Mesenchymal stem cell (in vitro differentiated cells and primary cell): Measurements from ENCODE around the gene PARD3B.

Experiments
- DNase-seq: peaks from one replicate; pipeline ENCODE4 v3.0.0-alpha.2; 2013
- H2AFZ ChIP-seq: one replicate; pipeline ENCODE4 v1.6.1; 2013; ENCODE audit warnings: low read depth, mild to moderate bottlenecking, control low read depth, inconsistent platforms, low read length, moderate library complexity
- H2AK5ac ChIP-seq: 2 replicates; pipeline ENCODE4 v1.6.1; 2013; ENCODE audit warnings: low read length, moderate library complexity, mild to moderate bottlenecking, inconsistent platforms; ENCODE audit not compliant: severe bottlenecking
- H2BK120ac ChIP-seq: one replicate; pipeline ENCODE4 v1.6.1; 2013; ENCODE audit warnings: low read depth, mild to moderate bottlenecking, inconsistent platforms, low read length, moderate library complexity
- H2BK12ac ChIP-seq, 2 experiments: one replicate each; pipeline ENCODE4 v1.6.1; 2013; ENCODE audit warnings: inconsistent platforms in 2 of 2, low read length in 2 of 2, mild to moderate bottlenecking in 2 of 2, moderate library complexity in 2 of 2, control low read depth in 1 of 2
- H2BK15ac ChIP-seq: one replicate; pipeline ENCODE4 v1.6.1; 2013; ENCODE audit warnings: mild to moderate bottlenecking, low read depth, inconsistent platforms; ENCODE audit not compliant: poor library complexity, severe bottlenecking
- H2BK5ac ChIP-seq: 2 replicates; pipeline ENCODE4 v1.6.1; 2013; ENCODE audit warnings: low read depth, mild to moderate bottlenecking, low read length, control low read depth, inconsistent platforms; ENCODE audit not compliant: poor library complexity, severe bottlenecking
- H3K14ac ChIP-seq, 2 experiments: one replicate each; pipeline ENCODE4 v1.6.1; 2013; ENCODE audit warnings: inconsistent platforms in 2 of 2, low read length in 2 of 2, control low read depth in 1 of 2, mild to moderate bottlenecking in 1 of 2, moderate library complexity in 1 of 2
- H3K18ac ChIP-seq, 2 experiments: one replicate each; pipeline ENCODE4 v1.6.1; 2013; ENCODE audit warnings: inconsistent platforms in 2 of 2, low read length in 2 of 2, control low read depth in 1 of 2, low read depth in 1 of 2, mild to moderate bottlenecking in 1 of 2
- H3K23ac ChIP-seq, 2 experiments: one replicate each; pipeline ENCODE4 v1.6.1; 2013; ENCODE audit warnings: inconsistent platforms in 2 of 2, low read length in 2 of 2, mild to moderate bottlenecking in 2 of 2, moderate library complexity in 2 of 2, control low read depth in 1 of 2
- H3K27ac ChIP-seq: 2 replicates; pipeline ENCODE4 v1.5.1; 2013; ENCODE audit warnings: mild to moderate bottlenecking, moderate library complexity, low read length, control low read depth, inconsistent platforms; ENCODE audit not compliant: poor library complexity, severe bottlenecking
- H3K27me3 ChIP-seq, 2 experiments: 2 replicates each; pipeline versions ENCODE4 v1.6.1 to v1.7.0; 2013; ENCODE audit warnings: low read length in 2 of 2, mild to moderate bottlenecking in 2 of 2, moderate library complexity in 2 of 2, control low read depth in 1 of 2, inconsistent platforms in 1 of 2; ENCODE audit not compliant: control insufficient read depth in 1 of 2, insufficient read depth in 1 of 2
- H3K36me3 ChIP-seq, 2 experiments: 2 replicates each; pipeline versions ENCODE4 v1.6.1 to v1.7.0; 2013; ENCODE audit warnings: low read length in 2 of 2, control low read depth in 1 of 2, inconsistent platforms in 1 of 2, low read depth in 1 of 2, mild to moderate bottlenecking in 1 of 2; ENCODE audit not compliant: insufficient read depth in 2 of 2, control insufficient read depth in 1 of 2
- H3K4ac ChIP-seq, 2 experiments: one replicate each; pipeline ENCODE4 v1.6.1; 2013; ENCODE audit warnings: inconsistent platforms in 2 of 2, low read length in 2 of 2, mild to moderate bottlenecking in 2 of 2, moderate library complexity in 2 of 2, control low read depth in 1 of 2, low read depth in 1 of 2
- H3K4me1 ChIP-seq: 2 replicates; pipeline ENCODE4 v1.6.1; 2013; ENCODE audit warnings: low read depth, low read length, control low read depth; ENCODE audit not compliant: control insufficient read depth, insufficient read depth
- H3K4me2 ChIP-seq: 2 replicates; pipeline ENCODE4 v1.6.1; 2013; ENCODE audit warnings: low read length, mild to moderate bottlenecking, inconsistent platforms; ENCODE audit not compliant: poor library complexity, severe bottlenecking
- H3K4me3 ChIP-seq, 2 experiments: 2 replicates each; pipeline versions ENCODE4 v1.5.1 to v1.7.0; 2013; ENCODE audit warnings: low read length in 2 of 2, mild to moderate bottlenecking in 2 of 2, control low read depth in 1 of 2, low read depth in 1 of 2; ENCODE audit not compliant: insufficient read depth in 1 of 2
- H3K79me1 ChIP-seq: replicated peaks from 2 replicates; pipeline ENCODE4 v1.6.1; 2013; ENCODE audit warnings: mild to moderate bottlenecking, control low read depth, low read length, inconsistent platforms; ENCODE audit not compliant: poor library complexity, severe bottlenecking
- H3K9ac ChIP-seq: 2 replicates; pipeline ENCODE4 v1.7.0; 2013; ENCODE audit warnings: mild to moderate bottlenecking, low read length, moderate library complexity
- H3K9me3 ChIP-seq: 2 replicates; pipeline ENCODE4 v1.7.0; 2013; ENCODE audit warnings: mild to moderate bottlenecking, low read length; ENCODE audit not compliant: control insufficient read depth
- H4K8ac ChIP-seq: one replicate; pipeline ENCODE4 v1.6.1; 2013; ENCODE audit warnings: inconsistent platforms, mild to moderate bottlenecking, low read length, moderate library complexity
- H4K91ac ChIP-seq: one replicate; pipeline ENCODE4 v1.6.1; 2013; ENCODE audit warnings: mild to moderate bottlenecking, low read length, inconsistent platforms
- WGBS: methylation state at CpG from one replicate; pipeline ENCODE4 v1.1.7; 2013; ENCODE audit warnings: mixed read lengths; 5-methylcytosine and 5-hydroxymethylcytosine counted together

PARD3B gene

DNA sequence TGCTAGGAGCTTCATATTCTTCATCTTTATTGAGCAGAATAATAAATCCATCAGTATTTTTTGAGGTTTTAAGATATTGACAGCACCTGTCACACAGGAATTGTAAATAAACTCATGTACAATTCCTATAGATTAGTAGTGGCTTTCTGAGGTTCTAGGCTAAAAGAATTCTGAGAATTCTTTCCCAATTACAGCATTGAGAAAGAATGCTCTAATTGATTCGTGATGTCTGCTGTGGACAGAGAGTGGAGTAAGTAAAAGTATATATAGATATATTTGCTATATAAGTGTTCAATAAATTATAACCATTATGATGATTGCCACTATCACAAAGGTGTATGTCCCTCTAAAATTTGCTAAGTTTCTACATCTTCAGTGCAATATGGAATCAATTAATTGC, 950.5 kb downstream of the PARD3B start:
- DNase-seq: peak; percentile 18
- no peak overlapping the region for H3K18ac ChIP-seq
- no CpG with 5 or more reads among the region's 1 CpG for WGBS

GRCh38 chr2:205496370-205496769, 951.1 kb downstream of the PARD3B start:
- DNase-seq: peak; percentile 39

More for the DNA sequence above, 950.5 kb downstream of the PARD3B start:
- H3K23ac ChIP-seq: no peak overlapping the region
- H2BK5ac ChIP-seq: no peak overlapping the region
- no peak overlapping the region for H3K4ac ChIP-seq
- no peaks in the 10 kb centered on the region for H3K27me3 ChIP-seq
- no peaks in the 10 kb centered on the region for H3K9me3 ChIP-seq
- H3K4me1 ChIP-seq: no peaks in the 10 kb centered on the region
- H2BK120ac ChIP-seq: no peak overlapping the region
- H2AFZ ChIP-seq: no peak overlapping the region
- H4K91ac ChIP-seq: no peak overlapping the region
- H3K4me3 ChIP-seq: no peak overlapping the region
- no peaks in the 10 kb centered on the region for H3K79me1 ChIP-seq
- H2AK5ac ChIP-seq: no peak overlapping the region
- no peak overlapping the region for H4K8ac ChIP-seq
- no peak overlapping the region for H2BK15ac ChIP-seq
- H3K36me3 ChIP-seq: peaks cover 0 to 12% of the 10 kb centered on the region in 2 experiments
- H3K9ac ChIP-seq: peak overlapping the region; percentile 78
- no peak overlapping the region for H3K4me2 ChIP-seq
- no peak overlapping the region for H3K27ac ChIP-seq
- no peak overlapping the region for H2BK12ac ChIP-seq
- H3K14ac ChIP-seq: no peak overlapping the region

GRCh38 chr2:205496772-205497171, 951.5 kb downstream of the PARD3B start:
- no peaks in the 10 kb centered on the region for H3K4me1 ChIP-seq
- H3K79me1 ChIP-seq: no peaks in the 10 kb centered on the region
- peak overlapping the region; percentile 78 for H3K9ac ChIP-seq
- H3K36me3 ChIP-seq: peaks cover 0 to 12% of the 10 kb centered on the region in 2 experiments
- H2AK5ac ChIP-seq: no peak overlapping the region
- 9% methylated on average over 6 of the region's 6 CpGs for WGBS
- no peak overlapping the region for H4K8ac ChIP-seq
- H3K14ac ChIP-seq: no peak overlapping the region
- no peak overlapping the region for H2BK120ac ChIP-seq
- H3K27me3 ChIP-seq: no peaks in the 10 kb centered on the region
- H4K91ac ChIP-seq: no peak overlapping the region
- peak overlapping the region in 1 of 2 experiments; percentile 35 for H3K4me3 ChIP-seq
- no peak overlapping the region for H2AFZ ChIP-seq
- H3K4ac ChIP-seq: no peak overlapping the region
- no peak overlapping the region for H3K23ac ChIP-seq
- no peaks in the 10 kb centered on the region for H3K9me3 ChIP-seq
- no peak overlapping the region for H3K18ac ChIP-seq
- DNase-seq: peak; percentile 84
- no peak overlapping the region for H2BK12ac ChIP-seq
- no peak overlapping the region for H3K4me2 ChIP-seq
- H3K27ac ChIP-seq: no peak overlapping the region
- H2BK15ac ChIP-seq: no peak overlapping the region
- H2BK5ac ChIP-seq: no peak overlapping the region

More at GRCh38 chr2:205496370-205496769, 951.1 kb downstream of the PARD3B start:
- H3K4me1 ChIP-seq: no peaks in the 10 kb centered on the region
- peak overlapping the region; percentile 78 for H3K9ac ChIP-seq
- H3K27me3 ChIP-seq: no peaks in the 10 kb centered on the region
- H3K27ac ChIP-seq: no peak overlapping the region
- H3K36me3 ChIP-seq: peaks cover 0 to 12% of the 10 kb centered on the region in 2 experiments
- no peak overlapping the region for H2BK15ac ChIP-seq
- no peak overlapping the region for H4K8ac ChIP-seq
- WGBS: no CpG with 5 or more reads among the region's 1 CpG
- no peak overlapping the region for H3K14ac ChIP-seq
- no peak overlapping the region for H4K91ac ChIP-seq
- no peak overlapping the region for H2AFZ ChIP-seq
- H3K4ac ChIP-seq: no peak overlapping the region
- no peak overlapping the region for H3K4me2 ChIP-seq
- no peak overlapping the region for H2BK5ac ChIP-seq
- H2AK5ac ChIP-seq: no peak overlapping the region
- H2BK120ac ChIP-seq: no peak overlapping the region
- no peak overlapping the region for H3K18ac ChIP-seq
- H3K9me3 ChIP-seq: no peaks in the 10 kb centered on the region
- H3K4me3 ChIP-seq: peak overlapping the region in 1 of 2 experiments; percentile 35
- H2BK12ac ChIP-seq: no peak overlapping the region
- H3K79me1 ChIP-seq: no peaks in the 10 kb centered on the region
- H3K23ac ChIP-seq: no peak overlapping the region

DNA sequence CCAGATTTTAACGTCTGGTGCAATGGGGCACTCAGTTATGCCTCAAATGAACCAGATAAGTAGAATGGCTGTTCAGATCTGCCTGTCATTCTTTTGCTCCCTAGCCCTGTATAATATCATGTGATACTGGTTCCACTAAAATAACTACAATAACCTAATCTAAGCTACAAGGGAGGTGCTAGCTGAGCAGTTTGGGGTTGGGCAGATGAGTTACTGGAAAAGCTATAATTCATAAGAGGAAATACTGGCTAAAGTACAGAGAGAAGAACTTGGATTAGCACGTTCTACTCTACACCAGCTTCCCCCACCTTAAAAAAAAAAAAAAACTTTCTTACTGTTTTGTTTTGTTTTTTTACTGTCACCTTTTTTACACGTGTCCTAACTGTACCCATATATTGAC, 953.7 kb downstream of the PARD3B start:
- no peak overlapping the region for H3K9ac ChIP-seq
- no peaks in the 10 kb centered on the region for H3K79me1 ChIP-seq
- 94% methylated on average over 3 of the region's 3 CpGs for WGBS
- no peak overlapping the region for H4K91ac ChIP-seq
- no peak overlapping the region for H3K14ac ChIP-seq
- H2BK15ac ChIP-seq: no peak overlapping the region
- H3K27ac ChIP-seq: no peak overlapping the region
- H2BK12ac ChIP-seq: no peak overlapping the region
- no peak overlapping the region for H2AFZ ChIP-seq
- H3K4me2 ChIP-seq: no peak overlapping the region
- H3K4me3 ChIP-seq: no peak overlapping the region
- H3K23ac ChIP-seq: no peak overlapping the region
- H3K36me3 ChIP-seq: peaks cover 0 to 12% of the 10 kb centered on the region in 2 experiments
- H3K27me3 ChIP-seq: no peaks in the 10 kb centered on the region
- no peak overlapping the region for H4K8ac ChIP-seq
- H3K9me3 ChIP-seq: peaks cover 3% of the 10 kb centered on the region
- no peak overlapping the region for H2AK5ac ChIP-seq
- no peak for DNase-seq
- H3K4me1 ChIP-seq: no peaks in the 10 kb centered on the region
- H2BK120ac ChIP-seq: no peak overlapping the region
- H3K18ac ChIP-seq: no peak overlapping the region
- H3K4ac ChIP-seq: no peak overlapping the region
- H2BK5ac ChIP-seq: no peak overlapping the region
